A549 (cell line): ENCODE measurements around the gene PMS1.

Experiments used
- HDAC2 ChIP-seq: fragments of 200-600 bp; sonication (generic); IDR thresholded peaks from 2 replicates; pipeline ENCODE4 v1.6.1; 2016
- MAFK ChIP-seq: fragments of 450-650 bp; IDR thresholded peaks from 2 replicates; pipeline ENCODE4 v1.6.1; 2014; ENCODE audit not compliant: partially characterized antibody
- MYC ChIP-seq: IDR thresholded peaks from 2 replicates; pipeline ENCODE4 v1.6.1; 2012; ENCODE audit warnings: mild to moderate bottlenecking, inconsistent platforms, low read length, improper control_type of control experiment, borderline replicate concordance
- POLR2A ChIP-seq: IDR thresholded peaks from 2 replicates; pipeline ENCODE4 v1.6.1; 2012; ENCODE audit warnings: mild to moderate bottlenecking, low read length
- RAD21 ChIP-seq, 2 experiments: fragments of >200 bp in 1 of 2; sonication (Bioruptor Twin) in 1 of 2; formaldehyde crosslinking in 1 of 2; IDR thresholded peaks in 1 of 2; conservative IDR thresholded peaks in 1 of 2; 2 replicates in 1 of 2; 3 replicates in 1 of 2; pipeline ENCODE4 v1.6.1; 2012 to 2018; ENCODE audit warnings: inconsistent platforms in 1 of 2
- SREBF2 ChIP-seq: fragments of 450-650 bp; IDR thresholded peaks from 2 replicates; pipeline ENCODE4 v1.6.1; 2014; ENCODE audit warnings: mild to moderate bottlenecking, moderate library complexity
- ZC3H11A ChIP-seq: fragments of 450-650 bp; IDR thresholded peaks from 2 replicates; pipeline ENCODE4 v1.6.1; 2014; ENCODE audit warnings: antibody characterized with exemption, mild to moderate bottlenecking
- TF ChIP-seq, protein P1 (sequence below): fragments of >200 bp; sonication (Bioruptor Twin); formaldehyde crosslinking; IDR thresholded peaks from 3 replicates; pipeline ENCODE4 v1.5.1; 2016

DNA sequence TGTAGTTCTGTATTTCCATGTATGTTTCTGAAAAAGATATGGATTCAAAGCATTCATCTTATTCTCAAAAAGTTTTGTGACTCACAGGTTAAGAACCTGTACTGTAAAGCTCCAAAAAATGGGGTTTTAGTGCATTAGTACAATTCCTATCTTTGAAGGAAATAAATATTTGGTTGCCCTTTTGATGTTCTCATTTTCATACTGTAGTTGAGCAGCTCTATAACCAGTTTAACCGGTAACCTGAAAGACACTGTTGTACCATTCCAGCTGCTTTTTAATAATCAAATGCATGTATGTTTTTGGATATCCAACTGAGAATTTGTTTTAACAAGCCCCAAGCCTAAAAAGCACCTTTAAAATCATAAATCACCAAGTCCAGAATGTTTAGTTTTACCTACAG lies 12.0 kb upstream of the PMS1 start:
- TF ChIP-seq MYC, result no peak
- TF ChIP-seq ZC3H11A, result no peak
- TF ChIP-seq POLR2A, result no peak
- no peak for TF ChIP-seq MAFK
- TF ChIP-seq, protein P1, sequence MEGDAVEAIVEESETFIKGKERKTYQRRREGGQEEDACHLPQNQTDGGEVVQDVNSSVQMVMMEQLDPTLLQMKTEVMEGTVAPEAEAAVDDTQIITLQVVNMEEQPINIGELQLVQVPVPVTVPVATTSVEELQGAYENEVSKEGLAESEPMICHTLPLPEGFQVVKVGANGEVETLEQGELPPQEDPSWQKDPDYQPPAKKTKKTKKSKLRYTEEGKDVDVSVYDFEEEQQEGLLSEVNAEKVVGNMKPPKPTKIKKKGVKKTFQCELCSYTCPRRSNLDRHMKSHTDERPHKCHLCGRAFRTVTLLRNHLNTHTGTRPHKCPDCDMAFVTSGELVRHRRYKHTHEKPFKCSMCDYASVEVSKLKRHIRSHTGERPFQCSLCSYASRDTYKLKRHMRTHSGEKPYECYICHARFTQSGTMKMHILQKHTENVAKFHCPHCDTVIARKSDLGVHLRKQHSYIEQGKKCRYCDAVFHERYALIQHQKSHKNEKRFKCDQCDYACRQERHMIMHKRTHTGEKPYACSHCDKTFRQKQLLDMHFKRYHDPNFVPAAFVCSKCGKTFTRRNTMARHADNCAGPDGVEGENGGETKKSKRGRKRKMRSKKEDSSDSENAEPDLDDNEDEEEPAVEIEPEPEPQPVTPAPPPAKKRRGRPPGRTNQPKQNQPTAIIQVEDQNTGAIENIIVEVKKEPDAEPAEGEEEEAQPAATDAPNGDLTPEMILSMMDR, result no peak
- TF ChIP-seq HDAC2, result no peak
- TF ChIP-seq SREBF2, result no peak
- TF ChIP-seq RAD21 (conservative IDR thresholded peaks at IDR 0.05 in 1 of 2, IDR thresholded peaks at IDR 0.05 in 1 of 2), result no peak
